GM13977 (cell line): ENCODE data around the gene NTMT1.
A peak's percentile ranks its signal among the peaks of the same experiment; 100 is the strongest.

ENCODE experiments used
- DNase-seq: peaks from one replicate; pipeline ENCODE4 v3.0.0; 2012; ENCODE audit warnings: low spot score
- in situ Hi-C: fragments of 300-500 bp; cut with MboI; formaldehyde crosslinking; loops from one replicate; pipeline ENCODE4 v1.12.0; 2022; ENCODE audit warnings: low sequenced_read_pairs, low pct_unique_long_range_greater_than_20kb, mixed read lengths, inconsistent platforms; ENCODE audit not compliant: unreplicated experiment
- TF ChIP-seq, protein P1 (sequence below): IDR thresholded peaks from 2 replicates; pipeline ENCODE4 v1.5.1; 2012; ENCODE audit warnings: mild to moderate bottlenecking, control low read depth; ENCODE audit not compliant: insufficient read depth; ENCODE audit errors: extremely low read depth, missing control alignments

Gene NTMT1

DNA sequence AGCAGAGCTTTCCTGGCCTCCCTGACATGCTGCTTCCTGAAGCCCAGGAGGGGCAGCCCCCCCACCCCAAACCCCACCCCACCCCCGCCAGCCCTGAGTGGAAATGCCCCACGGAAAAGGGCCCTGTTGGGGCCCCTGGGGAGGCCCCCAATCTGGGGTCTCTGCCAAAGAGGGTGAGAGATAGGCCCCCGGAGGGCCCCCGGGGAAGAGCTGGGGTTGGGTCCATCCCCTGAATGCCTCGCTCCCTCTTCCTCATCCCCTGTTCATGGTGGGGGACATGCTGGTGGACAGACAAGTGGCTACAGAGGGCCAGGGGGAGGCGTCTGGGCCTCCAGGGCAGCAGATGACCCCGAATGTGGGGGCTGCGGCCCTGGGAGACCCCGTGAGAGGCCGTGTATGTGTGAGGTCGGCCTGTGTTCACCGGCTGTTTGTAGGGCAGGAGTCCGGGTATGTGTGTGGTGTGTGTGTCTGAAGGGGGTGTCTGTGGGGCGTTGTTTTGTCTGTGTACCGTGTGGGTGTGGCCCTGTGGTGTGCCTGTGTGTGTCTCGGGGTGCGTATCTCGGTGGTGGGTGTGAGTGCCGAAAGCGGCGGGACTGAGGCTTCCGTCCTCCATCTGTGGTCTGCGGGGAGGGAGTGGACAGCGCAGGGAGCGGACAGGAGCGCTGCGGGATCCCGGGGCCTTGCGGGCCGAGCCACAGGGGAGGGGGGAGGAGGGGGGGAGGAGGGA, 16.3 kb upstream of the NTMT1 start:
- in situ Hi-C loops = loop anchor here (10.0 kb wide), 1 partner anchor 475 kb away; no protein-coding TSS in a partner anchor
- TF ChIP-seq, protein P1, sequence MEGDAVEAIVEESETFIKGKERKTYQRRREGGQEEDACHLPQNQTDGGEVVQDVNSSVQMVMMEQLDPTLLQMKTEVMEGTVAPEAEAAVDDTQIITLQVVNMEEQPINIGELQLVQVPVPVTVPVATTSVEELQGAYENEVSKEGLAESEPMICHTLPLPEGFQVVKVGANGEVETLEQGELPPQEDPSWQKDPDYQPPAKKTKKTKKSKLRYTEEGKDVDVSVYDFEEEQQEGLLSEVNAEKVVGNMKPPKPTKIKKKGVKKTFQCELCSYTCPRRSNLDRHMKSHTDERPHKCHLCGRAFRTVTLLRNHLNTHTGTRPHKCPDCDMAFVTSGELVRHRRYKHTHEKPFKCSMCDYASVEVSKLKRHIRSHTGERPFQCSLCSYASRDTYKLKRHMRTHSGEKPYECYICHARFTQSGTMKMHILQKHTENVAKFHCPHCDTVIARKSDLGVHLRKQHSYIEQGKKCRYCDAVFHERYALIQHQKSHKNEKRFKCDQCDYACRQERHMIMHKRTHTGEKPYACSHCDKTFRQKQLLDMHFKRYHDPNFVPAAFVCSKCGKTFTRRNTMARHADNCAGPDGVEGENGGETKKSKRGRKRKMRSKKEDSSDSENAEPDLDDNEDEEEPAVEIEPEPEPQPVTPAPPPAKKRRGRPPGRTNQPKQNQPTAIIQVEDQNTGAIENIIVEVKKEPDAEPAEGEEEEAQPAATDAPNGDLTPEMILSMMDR = no peak
- peak; percentile 81 for DNase-seq

- in situ Hi-C loops = loop anchor here (10.0 kb wide), 1 partner anchor 475 kb away; no protein-coding TSS in a partner anchor
- no peak for DNase-seq
- TF ChIP-seq, protein P1 = no peak
These were observed 15.8 kb upstream of the NTMT1 start for GRCh38 chr9:129610213-129610472.

DNA sequence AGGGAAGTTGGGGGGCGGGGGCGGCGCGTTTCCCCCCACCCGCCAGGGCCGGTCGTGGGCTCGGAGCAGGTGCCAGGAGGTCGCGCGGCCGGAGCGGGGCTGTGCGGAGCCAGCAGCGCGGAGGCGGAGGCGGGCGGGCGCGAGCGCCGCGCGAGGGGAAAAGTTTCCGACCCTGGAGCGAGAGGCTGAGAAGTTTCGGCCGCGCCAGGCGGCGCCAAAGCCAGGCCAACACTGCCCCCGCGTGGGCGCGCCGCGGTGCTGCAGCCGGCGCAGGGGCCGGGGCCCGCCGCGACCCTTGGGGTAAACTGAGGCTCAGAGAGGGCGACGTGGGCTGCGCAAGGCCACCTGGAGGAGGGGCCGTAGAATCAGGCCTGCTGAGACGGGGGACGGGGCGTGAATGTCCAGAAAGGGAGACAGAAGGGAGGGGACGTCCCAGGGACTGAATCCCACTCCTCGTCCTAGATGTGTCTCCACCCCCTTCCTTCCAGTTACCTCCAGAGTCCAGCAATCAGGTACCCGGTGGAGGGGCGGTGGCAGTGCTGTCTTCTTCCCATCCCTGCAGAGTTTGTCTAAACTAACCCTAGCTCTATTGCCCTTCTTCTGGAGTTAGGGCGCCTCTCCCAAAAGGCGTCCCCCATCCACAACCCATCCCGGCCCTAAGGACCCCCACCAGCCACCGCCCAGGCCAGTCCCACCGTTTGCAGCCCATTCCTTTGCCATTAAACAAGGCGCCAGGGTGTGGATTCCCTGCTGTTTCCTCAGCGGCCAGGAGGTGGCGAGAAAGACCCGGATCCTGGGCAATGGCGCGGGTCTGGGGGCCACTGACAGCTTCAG, 15.3 kb upstream of the NTMT1 start:
- DNase-seq = peak; percentile 89
- in situ Hi-C loops = loop anchor here (10.0 kb wide), 1 partner anchor 476 kb away; no protein-coding TSS in a partner anchor
- TF ChIP-seq, protein P1 = peak; percentile 98

DNA sequence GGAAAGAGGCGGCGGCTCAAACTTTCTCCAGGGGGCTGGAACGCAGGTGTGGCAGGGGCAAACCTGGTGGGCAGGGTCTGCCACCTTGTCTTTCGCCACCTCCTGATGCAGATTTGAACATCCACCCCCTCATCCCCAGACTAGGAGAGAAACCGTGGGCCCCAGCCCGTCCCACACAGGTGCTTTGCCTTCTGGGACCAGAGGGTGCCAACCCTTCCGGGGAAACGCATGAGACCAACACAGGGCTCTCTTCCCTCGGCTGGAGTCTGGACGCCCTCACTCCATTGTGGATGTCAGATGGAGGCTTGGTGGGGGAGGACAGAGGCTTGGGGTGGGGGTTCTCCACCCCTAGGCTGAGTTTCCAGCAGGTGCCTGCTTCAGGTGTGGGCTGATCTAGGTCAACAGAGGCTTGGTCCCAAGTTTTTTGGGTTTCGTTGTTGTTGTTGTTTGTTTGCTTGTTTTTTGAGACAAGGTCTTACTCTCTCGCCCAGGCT, 14.6 kb upstream of the NTMT1 start:
- DNase-seq = no peak
- TF ChIP-seq, protein P1 = no peak
- in situ Hi-C loops = loop anchor here (10.0 kb wide), 1 partner anchor 477 kb away; no protein-coding TSS in a partner anchor

- no peak for DNase-seq
These were observed 13.8 kb upstream of the NTMT1 start for GRCh38 chr9:129612123-129612522.

GRCh38 chr9:129612815-129613519, 13.0 kb upstream of the NTMT1 start:
- DNase-seq = no peak
- in situ Hi-C loops = loop anchor here (10.0 kb wide), 1 partner anchor 478 kb away; no protein-coding TSS in a partner anchor
- TF ChIP-seq, protein P1 = no peak

More at GRCh38 chr9:129612123-129612522, 13.8 kb upstream of the NTMT1 start:
- TF ChIP-seq, protein P1 = no peak
- in situ Hi-C loops = loop anchor here (10.0 kb wide), 1 partner anchor 477 kb away; no protein-coding TSS in a partner anchor
